Measurements from ENCODE around the gene SIT1. TPM values are rescaled to one million over a fixed set of nuclear protein-coding genes. Genes with fewer than 3 reads are reported as not detected.

SIT1 gene
- total RNA-seq, 2 experiments from 2014 or later: 18.4 to 19.2 TPM

DNA sequence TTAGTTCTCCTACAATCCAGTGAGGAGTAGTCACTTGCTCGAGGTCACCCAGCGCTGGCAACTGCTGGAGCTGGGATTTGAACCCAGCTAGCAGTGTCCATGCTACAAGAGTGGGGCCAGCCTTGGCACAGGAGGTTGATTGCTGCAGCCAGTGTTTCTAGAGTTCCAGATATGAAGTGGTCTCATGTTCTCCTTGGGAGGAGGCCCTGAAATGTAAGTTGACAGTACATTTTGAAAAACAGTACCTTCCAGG lies 8.2 kb upstream of the SIT1 start:
- TF ChIP-seq, protein P1, sequence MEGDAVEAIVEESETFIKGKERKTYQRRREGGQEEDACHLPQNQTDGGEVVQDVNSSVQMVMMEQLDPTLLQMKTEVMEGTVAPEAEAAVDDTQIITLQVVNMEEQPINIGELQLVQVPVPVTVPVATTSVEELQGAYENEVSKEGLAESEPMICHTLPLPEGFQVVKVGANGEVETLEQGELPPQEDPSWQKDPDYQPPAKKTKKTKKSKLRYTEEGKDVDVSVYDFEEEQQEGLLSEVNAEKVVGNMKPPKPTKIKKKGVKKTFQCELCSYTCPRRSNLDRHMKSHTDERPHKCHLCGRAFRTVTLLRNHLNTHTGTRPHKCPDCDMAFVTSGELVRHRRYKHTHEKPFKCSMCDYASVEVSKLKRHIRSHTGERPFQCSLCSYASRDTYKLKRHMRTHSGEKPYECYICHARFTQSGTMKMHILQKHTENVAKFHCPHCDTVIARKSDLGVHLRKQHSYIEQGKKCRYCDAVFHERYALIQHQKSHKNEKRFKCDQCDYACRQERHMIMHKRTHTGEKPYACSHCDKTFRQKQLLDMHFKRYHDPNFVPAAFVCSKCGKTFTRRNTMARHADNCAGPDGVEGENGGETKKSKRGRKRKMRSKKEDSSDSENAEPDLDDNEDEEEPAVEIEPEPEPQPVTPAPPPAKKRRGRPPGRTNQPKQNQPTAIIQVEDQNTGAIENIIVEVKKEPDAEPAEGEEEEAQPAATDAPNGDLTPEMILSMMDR (IDR thresholded peaks at IDR 0.05): no peak
- Histone ChIP-seq H3K9me3 (ENCODE audit: control insufficient read depth in 1 of 2, insufficient read depth in 1 of 2, low read length in 2 of 2) (peaks cover 0 to 4% of the 10 kb centered on the region in 2 experiments), H3K36me3 (ENCODE audit: insufficient read depth, low read length) (peaks cover 16% of the 10 kb centered on the region), H3K27ac (ENCODE audit: low read depth in 1 of 2, low read length in 2 of 2) (peak overlapping the region; percentile 99 to 100), H3K27me3 (ENCODE audit: control insufficient read depth in 1 of 2, insufficient read depth in 2 of 2, low read length in 2 of 2) (no peaks in the 10 kb centered on the region), H3K4me3 (ENCODE audit: low read length) (peak overlapping the region; percentile 88), H3K4me1 (ENCODE audit: insufficient read depth, low read length) (peaks cover 81% of the 10 kb centered on the region)
- Mint-ChIP-seq H3K27ac (peak overlapping the region; percentile 100), H3K27me3 (peaks cover 8% of the 10 kb centered on the region), H3K4me3 (peak overlapping the region; percentile 92), H3K4me1 (ENCODE audit: low read depth) (peaks cover 81% of the 10 kb centered on the region), H3K9me3 (peaks cover 3% of the 10 kb centered on the region), H3K36me3 (ENCODE audit: low read depth) (peaks cover 51% of the 10 kb centered on the region)
- DNase-seq: no peak
- ATAC-seq (ENCODE audit: poor library complexity): no peak
- CTCF ChIA-PET: interaction anchor here (1.4 to 6.2 kb wide), 13 partner anchors 11 to 129 kb away, joined by 3 to 94 read pairs (median 8); partner anchors contain the start of genes CD72, CREB3, GBA2 and RGP1
- intact Hi-C loops (cut with DNase I, micrococcal nuclease): loop anchor here (1.0 to 5.0 kb wide), 7 partner anchors 12 to 223 kb away; partner anchors contain the start of genes CD72 (in 2 of the 2), FAM221B (in 1 of the 2), TESK1 (in 1 of the 2) and TMEM8B (in 1 of the 2)
- POLR2A ChIA-PET: interaction anchor here (1.0 to 5.1 kb wide), 13 partner anchors 11 to 156 kb away, joined by 3 to 175 read pairs (median 12); partner anchors contain the start of genes CREB3, GBA2, HINT2 and RGP1

GRCh38 chr9:35658137-35658967 lies 7.6 kb upstream of the SIT1 start, which contains the start of gene CCDC107:
TSS of gene CCDC107 (plus strand) at chr9:35658292. CDS start at chr9:35658380, 88 bp downstream.
- H3K4me1 Mint-ChIP-seq (ENCODE audit: low read depth): peaks cover 76% of the 10 kb centered on the region
- H3K9me3 ChIP-seq (ENCODE audit: control insufficient read depth in 1 of 2, insufficient read depth in 1 of 2, low read length in 2 of 2): peaks cover 0 to 4% of the 10 kb centered on the region in 2 experiments
- CTCF ChIA-PET: interaction anchor here (0.7 to 6.2 kb wide), 23 partner anchors 11 to 759 kb away, joined by 3 to 94 read pairs (median 5); partner anchors contain the start of genes CD72, CREB3, GBA2 and RGP1
- H3K9me3 Mint-ChIP-seq: peaks cover 3% of the 10 kb centered on the region
- no peaks in the 10 kb centered on the region for H3K27me3 ChIP-seq (ENCODE audit: control insufficient read depth in 1 of 2, insufficient read depth in 2 of 2, low read length in 2 of 2)
- H3K4me3 ChIP-seq (ENCODE audit: low read length): peak within 1 kb of the TSS; percentile 88
- H3K27ac Mint-ChIP-seq: peak within 1 kb of the TSS; percentile 100
- peak; percentile 70 to 92 (median 80) for DNase-seq
- peak; percentile 65 for ATAC-seq (ENCODE audit: poor library complexity)
- H3K36me3 Mint-ChIP-seq (ENCODE audit: low read depth): peaks cover 51% of the 10 kb centered on the region
- peaks cover 8% of the 10 kb centered on the region for H3K27me3 Mint-ChIP-seq
- peak within 1 kb of the TSS; percentile 99 to 100 for H3K27ac ChIP-seq (ENCODE audit: low read depth in 1 of 2, low read length in 2 of 2)
- peaks cover 80% of the 10 kb centered on the region for H3K4me1 ChIP-seq (ENCODE audit: insufficient read depth, low read length)
- TF ChIP-seq, protein P1 (IDR thresholded peaks at IDR 0.05): peak; percentile 94
- POLR2A ChIA-PET: interaction anchor here (0.6 to 5.1 kb wide), 24 partner anchors 11 to 587 kb away, joined by 3 to 175 read pairs (median 4); partner anchors contain the start of genes CREB3, GBA2, HINT2 and RGP1
- intact Hi-C loops (cut with DNase I, micrococcal nuclease): loop anchor here (1.0 to 5.0 kb wide), 7 partner anchors 11 to 224 kb away; partner anchors contain the start of genes CD72 (in 2 of the 2), FAM221B (in 1 of the 2), TESK1 (in 1 of the 2) and TMEM8B (in 1 of the 2)
- peak within 1 kb of the TSS; percentile 96 for H3K4me3 Mint-ChIP-seq
- H3K36me3 ChIP-seq (ENCODE audit: insufficient read depth, low read length): peaks cover 16% of the 10 kb centered on the region

- peak within 1 kb of the TSS; percentile 96 for H3K4me3 Mint-ChIP-seq
- H3K9me3 ChIP-seq (ENCODE audit: control insufficient read depth in 1 of 2, insufficient read depth in 1 of 2, low read length in 2 of 2): peaks cover 0 to 4% of the 10 kb centered on the region in 2 experiments
- intact Hi-C loops (cut with DNase I, micrococcal nuclease): loop anchor here (1.0 to 5.0 kb wide), 8 partner anchors 10 to 225 kb away; partner anchors contain the start of genes CD72 (in 2 of the 2), CREB3 (in 1 of the 2), FAM221B (in 1 of the 2) and TESK1 (in 1 of the 2)
- CTCF ChIA-PET: interaction anchor here (0.7 to 6.2 kb wide), 22 partner anchors 10 to 758 kb away, joined by 3 to 94 read pairs (median 4); partner anchors contain the start of genes CD72, CREB3, GBA2 and RGP1
- TF ChIP-seq, protein P1 (IDR thresholded peaks at IDR 0.05): no peak
- ATAC-seq (ENCODE audit: poor library complexity) (peak; percentile 75), DNase-seq (peak; percentile 63 to 97 (median 77))
- POLR2A ChIA-PET: interaction anchor here (0.6 to 5.1 kb wide), 24 partner anchors 10 to 586 kb away, joined by 3 to 175 read pairs (median 4); partner anchors contain the start of genes CREB3, GBA2, HINT2 and RGP1
- peaks cover 8% of the 10 kb centered on the region for H3K27me3 Mint-ChIP-seq
- peaks cover 69% of the 10 kb centered on the region for H3K4me1 Mint-ChIP-seq (ENCODE audit: low read depth)
- no peaks in the 10 kb centered on the region for H3K27me3 ChIP-seq (ENCODE audit: control insufficient read depth in 1 of 2, insufficient read depth in 2 of 2, low read length in 2 of 2)
- H3K27ac Mint-ChIP-seq: peak within 1 kb of the TSS; percentile 100
- peaks cover 51% of the 10 kb centered on the region for H3K36me3 Mint-ChIP-seq (ENCODE audit: low read depth)
- H3K4me1 ChIP-seq (ENCODE audit: insufficient read depth, low read length): peaks cover 73% of the 10 kb centered on the region
- H3K36me3 ChIP-seq (ENCODE audit: insufficient read depth, low read length): peaks cover 16% of the 10 kb centered on the region
- H3K4me3 ChIP-seq (ENCODE audit: low read length): peak within 1 kb of the TSS; percentile 88
- peaks cover 3% of the 10 kb centered on the region for H3K9me3 Mint-ChIP-seq
- peak within 1 kb of the TSS; percentile 99 to 100 for H3K27ac ChIP-seq (ENCODE audit: low read depth in 1 of 2, low read length in 2 of 2)
These were observed 6.9 kb upstream of the SIT1 start, which contains the start of gene RMRP for GRCh38 chr9:35657546-35658136. TSS of gene RMRP (minus strand) at chr9:35658019.

All from CD4-positive, alpha-beta T cell (primary cell).